ENCODE measurements around the gene CIP2A. TPM values are rescaled to one million over a fixed set of nuclear protein-coding genes. Genes with fewer than 3 reads are reported as not detected.

The CIP2A gene
- total RNA-seq, 1 experiment from 2014 or later, result 34.2 TPM

DNA sequence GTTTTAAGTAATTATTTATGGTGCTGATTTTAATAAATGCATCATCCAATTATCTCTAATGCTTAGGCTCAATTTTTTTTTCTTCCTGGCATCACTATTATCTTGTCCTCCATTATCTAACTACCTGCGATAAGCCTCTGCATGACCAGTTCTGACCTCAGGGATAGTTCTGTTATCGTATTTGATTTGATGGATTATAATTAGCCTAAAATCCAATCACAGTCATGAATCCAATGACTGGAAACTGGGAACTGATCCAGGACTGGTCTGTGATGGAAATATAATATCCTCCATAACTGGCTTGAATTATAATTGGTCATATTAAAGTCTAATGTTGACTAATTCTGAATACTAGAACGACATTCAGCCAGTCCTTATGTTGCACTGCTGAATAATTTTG lies 80.0 kb downstream of the CIP2A start:
- no peak overlapping the region for H3K23ac ChIP-seq (ENCODE audit: insufficient read length, low read depth, low read length)
- no peaks in the 10 kb centered on the region for H3K23me2 ChIP-seq (ENCODE audit: insufficient read length, low read depth, low read length, poor library complexity, severe bottlenecking)
- no peak overlapping the region for H3T11ph ChIP-seq (ENCODE audit: low read length)
- no peak overlapping the region for H4K91ac ChIP-seq (ENCODE audit: insufficient read length, low read depth, low read length)
- no peak overlapping the region for H2BK12ac ChIP-seq (ENCODE audit: insufficient read length, low read depth, low read length)
- no peaks in the 10 kb centered on the region for H3K27me3 ChIP-seq (ENCODE audit: insufficient read depth, low read length)
- no peak overlapping the region for H4K8ac ChIP-seq (replicated peaks; ENCODE audit: insufficient read length, low read depth, low read length)
- H3K4me2 ChIP-seq (ENCODE audit: insufficient read depth, insufficient read length, low read length), result no peak overlapping the region
- H3K18ac ChIP-seq (ENCODE audit: insufficient read length, low read depth, low read length), result no peak overlapping the region
- no peaks in the 10 kb centered on the region for H3K9me3 ChIP-seq (ENCODE audit: control insufficient read depth, low read depth, low read length)
- Mint-ChIP-seq H3K4me3 (no peak overlapping the region), H3K36me3 (ENCODE audit: insufficient read depth in 1 of 3, low read depth in 3 of 3) (no peaks in the 10 kb centered on the region), H3K9me3 (no peaks in the 10 kb centered on the region), H3K4me1 (peaks cover 7 to 9% of the 10 kb centered on the region in 2 experiments; a peak in 3 of 4 replicates), H3K27me3 (ENCODE audit: low read depth) (no peaks in the 10 kb centered on the region), H3K27ac (no peak overlapping the region)
- WGBS (ENCODE audit: extremely low coverage, insufficient read length, low lambda C conversion rate), result no CpG with 5 or more reads among the region's 3 CpGs
- H2BK5ac ChIP-seq (ENCODE audit: insufficient read length, low read length), result no peak overlapping the region
- H3K9ac ChIP-seq (ENCODE audit: extremely low read depth, insufficient read length, low read length), result no peak overlapping the region
- H2BK20ac ChIP-seq (ENCODE audit: low read depth, low read length, poor library complexity, severe bottlenecking), result no peak overlapping the region
- H3K79me1 ChIP-seq (ENCODE audit: insufficient read depth, low read depth, low read length, poor library complexity, severe bottlenecking), result no peaks in the 10 kb centered on the region
- no peaks in the 10 kb centered on the region; the same call in 1 of the 2 replicates for H3K4me1 ChIP-seq (ENCODE audit: insufficient read depth, low read length)
- no peaks in the 10 kb centered on the region for H4K20me1 ChIP-seq (ENCODE audit: control insufficient read depth, insufficient read depth, insufficient read length)
- no peak overlapping the region for H3K56ac ChIP-seq (ENCODE audit: insufficient read length, low read depth, low read length)
- H3K4ac ChIP-seq (ENCODE audit: low read depth, low read length), result no peak overlapping the region
- no peak overlapping the region for H2BK15ac ChIP-seq (ENCODE audit: low read depth, low read length)
- TF ChIP-seq, protein P1, sequence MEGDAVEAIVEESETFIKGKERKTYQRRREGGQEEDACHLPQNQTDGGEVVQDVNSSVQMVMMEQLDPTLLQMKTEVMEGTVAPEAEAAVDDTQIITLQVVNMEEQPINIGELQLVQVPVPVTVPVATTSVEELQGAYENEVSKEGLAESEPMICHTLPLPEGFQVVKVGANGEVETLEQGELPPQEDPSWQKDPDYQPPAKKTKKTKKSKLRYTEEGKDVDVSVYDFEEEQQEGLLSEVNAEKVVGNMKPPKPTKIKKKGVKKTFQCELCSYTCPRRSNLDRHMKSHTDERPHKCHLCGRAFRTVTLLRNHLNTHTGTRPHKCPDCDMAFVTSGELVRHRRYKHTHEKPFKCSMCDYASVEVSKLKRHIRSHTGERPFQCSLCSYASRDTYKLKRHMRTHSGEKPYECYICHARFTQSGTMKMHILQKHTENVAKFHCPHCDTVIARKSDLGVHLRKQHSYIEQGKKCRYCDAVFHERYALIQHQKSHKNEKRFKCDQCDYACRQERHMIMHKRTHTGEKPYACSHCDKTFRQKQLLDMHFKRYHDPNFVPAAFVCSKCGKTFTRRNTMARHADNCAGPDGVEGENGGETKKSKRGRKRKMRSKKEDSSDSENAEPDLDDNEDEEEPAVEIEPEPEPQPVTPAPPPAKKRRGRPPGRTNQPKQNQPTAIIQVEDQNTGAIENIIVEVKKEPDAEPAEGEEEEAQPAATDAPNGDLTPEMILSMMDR (conservative IDR thresholded peaks at IDR 0.05), result no peak
- H3K14ac ChIP-seq (ENCODE audit: insufficient read depth, low read length), result no peak overlapping the region
- H4K5ac ChIP-seq (ENCODE audit: insufficient read length, low read depth, low read length), result no peak overlapping the region
- H3K79me2 ChIP-seq (ENCODE audit: insufficient read depth, low read length), result no peaks in the 10 kb centered on the region
- H2BK120ac ChIP-seq (ENCODE audit: low read depth, low read length, poor library complexity, severe bottlenecking), result no peak overlapping the region
- no peak overlapping the region for H2AK5ac ChIP-seq (ENCODE audit: insufficient read length, low read length)
- H2AFZ ChIP-seq (ENCODE audit: low read length), result no peak overlapping the region
- no peak overlapping the region for H3K27ac ChIP-seq (ENCODE audit: insufficient read length, low read depth, low read length)
- DNase-seq, result no peak
